PFSK-1 (cell line): ENCODE measurements around the gene IQGAP2.

Experiments
- FOXP2 ChIP-seq: optimal IDR thresholded peaks from 2 replicates; pipeline ENCODE3; 2011; ENCODE audit warnings: borderline replicate concordance, control low read depth, inconsistent platforms; ENCODE audit not compliant: insufficient read depth; ENCODE audit errors: extremely low read length, extremely low read depth
- POLR2AphosphoS5 ChIP-seq: IDR thresholded peaks from 2 replicates; pipeline ENCODE4 v1.6.1; 2012; ENCODE audit warnings: low read depth, mild to moderate bottlenecking, control low read depth, low read length, moderate library complexity
- REST ChIP-seq, 2 experiments: IDR thresholded peaks; 2 replicates each; pipeline versions ENCODE4 v1.6.1 to v1.8.0; 2011 to 2012; ENCODE audit warnings: low read depth in 2 of 2, low read length in 2 of 2, control low read depth in 1 of 2, inconsistent platforms in 1 of 2, mild to moderate bottlenecking in 1 of 2, moderate library complexity in 1 of 2; ENCODE audit not compliant: insufficient read depth in 1 of 2
- SIN3A ChIP-seq: IDR thresholded peaks from 2 replicates; pipeline ENCODE4 v1.6.1; 2012; ENCODE audit warnings: mild to moderate bottlenecking, low read length, moderate library complexity, borderline replicate concordance; ENCODE audit not compliant: insufficient read depth
- TAF1 ChIP-seq: IDR thresholded peaks from 2 replicates; pipeline ENCODE4 v1.6.1; 2012; ENCODE audit warnings: low read length, control low read depth, borderline replicate concordance; ENCODE audit not compliant: insufficient read depth

The IQGAP2 gene

GRCh38 chr5:76616206-76616605 lies 213.1 kb downstream of the IQGAP2 start:
- TF ChIP-seq TAF1 (no peak), SIN3A (no peak), FOXP2 (no peak), REST (IDR thresholded peaks at IDR 0.05; ENCODE audit: insufficient read depth in 1 of 2, low read depth in 2 of 2, low read length in 2 of 2) (no peak), POLR2AphosphoS5 (no peak)

- TF ChIP-seq REST (IDR thresholded peaks at IDR 0.05; ENCODE audit: insufficient read depth in 1 of 2, low read depth in 2 of 2, low read length in 2 of 2) (no peak), SIN3A (no peak), FOXP2 (no peak), TAF1 (no peak), POLR2AphosphoS5 (no peak)
Measured at GRCh38 chr5:76617229-76617628, 214.1 kb downstream of the IQGAP2 start.

DNA sequence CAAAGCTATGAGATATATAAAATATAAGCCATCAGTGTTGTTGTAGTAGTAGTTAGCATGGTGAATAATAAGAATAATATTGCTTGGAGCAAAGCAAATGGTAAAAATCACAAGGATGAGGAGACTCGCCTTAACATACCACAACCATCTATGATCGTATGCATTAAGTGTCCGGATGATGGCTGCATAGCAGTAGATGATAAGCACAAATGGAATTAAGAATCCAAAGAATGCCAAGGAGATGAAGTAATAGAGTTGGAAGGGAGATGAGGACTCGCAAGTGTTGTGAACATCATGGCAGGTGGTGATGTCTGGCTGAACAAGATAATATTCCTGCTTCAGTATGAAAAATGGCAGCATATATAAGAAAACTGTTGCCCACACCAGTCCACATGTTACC lies 214.6 kb downstream of the IQGAP2 start:
- TF ChIP-seq SIN3A: no peak
- no peak for TF ChIP-seq TAF1
- TF ChIP-seq FOXP2: no peak

DNA sequence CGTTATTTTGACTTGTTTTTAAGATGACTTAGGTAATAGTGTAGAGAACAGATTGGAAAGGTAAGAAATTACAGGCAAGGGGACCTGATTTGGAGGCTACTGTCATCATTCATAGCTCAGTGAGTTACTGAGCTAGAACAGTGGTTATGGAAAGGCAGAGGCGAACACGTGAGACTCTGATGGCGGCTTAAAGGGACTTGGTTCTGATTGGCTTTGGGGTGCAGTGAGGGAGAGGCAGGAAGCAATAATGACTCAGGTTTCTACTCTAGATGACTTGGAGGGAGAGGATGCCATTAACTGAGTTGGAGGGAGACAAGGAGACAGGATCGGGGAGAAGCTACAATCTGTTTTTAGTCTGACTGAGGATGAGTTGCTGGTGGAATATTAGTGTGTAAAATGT lies 217.1 kb downstream of the IQGAP2 start:
- TF ChIP-seq SIN3A (no peak), REST (IDR thresholded peaks at IDR 0.05; ENCODE audit: insufficient read depth in 1 of 2, low read depth in 2 of 2, low read length in 2 of 2) (no peak), POLR2AphosphoS5 (no peak), FOXP2 (no peak), TAF1 (no peak)

GRCh38 chr5:76622076-76622475 lies 219.0 kb downstream of the IQGAP2 start:
- TF ChIP-seq SIN3A: no peak
- TF ChIP-seq POLR2AphosphoS5: no peak
- TF ChIP-seq FOXP2: no peak
- no peak for TF ChIP-seq REST (IDR thresholded peaks at IDR 0.05; ENCODE audit: insufficient read depth in 1 of 2, low read depth in 2 of 2, low read length in 2 of 2)
- no peak for TF ChIP-seq TAF1
